Skeletal muscle tissue (tissue), 4 donors: ENCODE data around the gene SNTA1. TPM values are rescaled to one million over a fixed set of nuclear protein-coding genes. Genes with fewer than 3 reads are reported as not detected.
"Not testable (repeated sequence)": the region's sequence is repeated elsewhere in the genome, so short reads cannot be mapped to it uniquely, and the experiment has no call there.

Experiments
- H3K27ac ChIP-seq: one replicate; pipeline ENCODE4 v1.7.0; 2013; ENCODE audit warnings: mild to moderate bottlenecking, low read depth, low read length, inconsistent platforms
- H3K27me3 ChIP-seq, 3 donors: one replicate each; pipeline ENCODE4 v1.7.0; 2013; ENCODE audit warnings: low read length in 3 of 3; ENCODE audit not compliant: control insufficient read depth in 3 of 3, insufficient read depth in 3 of 3
- H3K36me3 ChIP-seq, 3 donors: one replicate each; pipeline ENCODE4 v1.7.0; 2013; ENCODE audit warnings: low read length in 3 of 3; ENCODE audit not compliant: control insufficient read depth in 3 of 3, insufficient read depth in 3 of 3
- H3K4me1 ChIP-seq, 3 donors: one replicate each; pipeline ENCODE4 v1.7.0; 2013; ENCODE audit warnings: low read length in 3 of 3, mild to moderate bottlenecking in 3 of 3; ENCODE audit not compliant: control insufficient read depth in 3 of 3, insufficient read depth in 3 of 3
- H3K4me3 ChIP-seq, 3 donors: one replicate each; pipeline ENCODE4 v1.7.0; 2013; ENCODE audit warnings: low read length in 3 of 3
- H3K9ac ChIP-seq, 3 donors: one replicate each; pipeline ENCODE4 v1.7.0; 2013; ENCODE audit warnings: low read length in 3 of 3, mild to moderate bottlenecking in 3 of 3, moderate library complexity in 2 of 3, low read depth in 1 of 3
- H3K9me3 ChIP-seq, 3 donors: one replicate each; pipeline ENCODE4 v1.7.0; 2013; ENCODE audit warnings: low read length in 3 of 3; ENCODE audit not compliant: control insufficient read depth in 3 of 3
- total RNA-seq: library from RNA; depleted of rRNA; stranded (reverse); fragments of >200 nt; gene quantifications from one replicate; pipeline ENCODE4 v1.2.3, GENCODE V29; 2014
- donor health status: Osteomylitis.

The SNTA1 gene
- total RNA-seq, 1 donor from 2014 or later: 36.5 TPM

- Histone ChIP-seq H3K9ac (no peak overlapping the region), H3K4me1 (peaks cover 0 to 6% (median 4%) of the 10 kb centered on the region in 3 donors), H3K27me3 (no peaks in the 10 kb centered on the region), H3K9me3 (no peaks in the 10 kb centered on the region), H3K27ac (no peak overlapping the region), H3K4me3 (no peak overlapping the region), H3K36me3 (no peaks in the 10 kb centered on the region)
Observed at GRCh38 chr20:33466303-33466646, 22.7 kb upstream of the SNTA1 start.

DNA sequence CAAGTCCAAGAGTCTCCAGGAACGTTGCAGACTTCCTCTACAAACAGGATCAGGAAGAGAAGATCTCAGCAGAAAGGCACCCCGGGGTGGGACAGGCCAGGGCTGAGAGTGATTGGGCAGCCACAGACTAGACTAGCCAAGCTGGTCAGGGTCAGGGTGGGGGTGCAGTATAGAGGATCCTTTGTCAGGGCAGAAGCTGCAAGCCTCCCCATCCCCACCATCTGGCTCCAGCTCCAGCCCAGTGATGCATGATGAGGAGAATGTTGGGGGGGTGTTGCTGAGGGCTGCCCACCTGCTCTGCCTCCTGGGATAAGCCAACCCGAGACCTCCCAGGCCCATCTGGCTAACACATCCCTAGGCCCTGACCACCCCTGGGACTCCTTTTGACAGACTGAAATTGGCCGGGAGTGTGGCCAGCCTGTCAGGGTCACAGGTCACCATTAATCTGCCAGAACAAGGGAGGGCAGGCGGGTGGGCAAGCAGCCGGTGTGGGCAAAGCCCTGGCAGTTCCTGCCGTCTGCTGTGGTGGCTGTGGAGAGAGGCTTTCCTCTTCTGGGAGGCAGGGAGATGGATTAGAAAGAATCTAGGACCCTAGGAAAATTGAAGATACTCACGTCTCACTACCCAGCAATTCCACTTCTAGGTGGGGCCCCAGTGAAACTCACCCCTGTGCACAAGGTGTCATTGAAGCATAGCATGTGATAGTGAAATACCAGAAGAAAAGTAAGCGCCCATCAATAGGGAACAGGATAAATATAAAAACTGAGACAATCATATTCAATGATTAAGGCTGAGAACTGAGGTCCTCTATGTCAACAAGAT, 22.1 kb upstream of the SNTA1 start:
- Histone ChIP-seq H3K27me3 (no peaks in the 10 kb centered on the region), H3K9me3 (no peaks in the 10 kb centered on the region), H3K9ac (no peak overlapping the region), H3K27ac (no peak overlapping the region), H3K36me3 (no peaks in the 10 kb centered on the region), H3K4me1 (peaks cover 0 to 6% (median 4%) of the 10 kb centered on the region in 3 donors), H3K4me3 (no peak overlapping the region)

GRCh38 chr20:33464759-33465158, 21.2 kb upstream of the SNTA1 start:
- not testable (repeated sequence) for H3K36me3 ChIP-seq, H3K9me3 ChIP-seq, H3K4me3 ChIP-seq, H3K27ac ChIP-seq, H3K9ac ChIP-seq, H3K27me3 ChIP-seq, H3K4me1 ChIP-seq

DNA sequence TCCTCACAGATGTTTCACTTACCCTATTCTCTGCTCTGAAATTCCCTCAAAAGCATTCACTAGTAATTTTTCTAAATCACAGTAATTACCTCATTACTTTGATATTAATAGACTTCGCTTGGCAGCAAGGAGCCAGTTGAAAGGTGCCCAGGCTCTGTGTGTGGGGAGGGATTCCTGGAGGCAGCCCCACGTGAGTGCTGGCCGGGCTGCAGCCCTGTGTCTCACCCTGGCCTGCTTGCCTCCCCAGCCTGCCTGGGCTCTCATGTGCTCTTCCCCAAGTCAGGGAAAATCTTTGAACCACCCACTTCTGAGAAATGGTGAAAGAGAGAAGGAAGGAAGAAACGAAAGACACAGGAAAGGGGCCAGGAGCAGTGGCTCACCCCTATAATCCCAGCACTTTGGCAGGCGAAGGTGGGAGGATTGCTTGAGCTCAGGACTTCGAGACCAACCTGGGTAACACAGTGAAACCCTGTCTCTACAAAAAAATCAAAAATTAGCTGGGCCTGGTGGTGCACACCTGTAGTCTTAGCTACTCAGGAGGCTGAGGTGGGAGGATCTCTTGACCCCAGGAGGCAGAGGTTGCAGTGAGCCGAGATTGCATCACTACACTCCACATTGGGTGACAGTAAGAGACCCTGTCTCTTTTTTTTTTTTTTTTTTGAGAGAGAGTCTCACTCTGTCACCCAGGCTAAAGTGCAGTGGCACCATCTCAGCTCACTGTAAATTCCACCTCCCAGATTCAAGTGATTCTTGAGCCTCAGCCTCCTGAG, 20.0 kb upstream of the SNTA1 start:
- Histone ChIP-seq H3K36me3 (no peaks in the 10 kb centered on the region), H3K27ac (no peak overlapping the region), H3K9ac (no peak overlapping the region), H3K4me3 (no peak overlapping the region), H3K4me1 (peaks cover 0 to 6% (median 4%) of the 10 kb centered on the region in 3 donors), H3K27me3 (no peaks in the 10 kb centered on the region), H3K9me3 (no peaks in the 10 kb centered on the region)

DNA sequence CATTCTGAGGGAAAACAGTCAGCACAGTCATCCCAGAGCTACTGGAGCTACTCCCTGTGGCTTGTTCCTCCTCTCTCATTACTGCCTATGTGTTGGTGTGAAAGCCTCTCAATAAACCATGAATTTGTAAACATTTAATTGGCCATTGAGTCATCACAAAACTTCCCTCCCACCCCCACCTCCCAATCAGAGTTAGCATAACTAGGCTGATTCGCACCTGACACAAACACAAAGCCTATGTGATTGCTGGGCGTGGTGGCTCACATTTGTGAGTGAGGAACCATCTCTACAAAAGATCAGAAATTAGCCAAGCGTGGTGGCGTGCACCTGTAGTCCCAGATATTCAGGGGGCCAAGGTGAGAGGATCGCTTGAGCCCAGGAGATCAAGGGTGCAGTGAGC, 17.1 kb upstream of the SNTA1 start:
- Histone ChIP-seq H3K9me3 (no peaks in the 10 kb centered on the region), H3K27me3 (no peaks in the 10 kb centered on the region), H3K36me3 (no peaks in the 10 kb centered on the region), H3K4me1 (peaks cover 0 to 6% (median 4%) of the 10 kb centered on the region in 3 donors), H3K9ac (no peak overlapping the region), H3K4me3 (no peak overlapping the region), H3K27ac (no peak overlapping the region)

DNA sequence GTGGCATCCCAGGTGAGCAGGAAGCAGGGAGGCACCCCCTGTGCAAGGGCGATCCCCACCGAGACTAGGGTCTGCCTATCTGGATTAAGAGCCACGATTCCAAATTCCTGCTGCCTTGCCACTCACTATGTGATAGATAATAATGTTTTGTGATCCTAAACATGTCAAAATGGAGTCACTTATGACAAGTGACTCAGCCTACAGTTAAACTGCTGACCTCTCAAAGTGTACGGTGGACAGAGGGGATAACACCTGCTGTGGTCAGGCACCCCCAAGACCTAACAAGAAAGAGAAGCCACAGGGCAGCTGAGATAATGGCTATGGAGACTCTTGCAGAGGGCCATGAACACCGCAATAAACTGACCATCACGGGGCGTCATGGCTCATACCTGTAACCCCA, 16.0 kb upstream of the SNTA1 start:
- Histone ChIP-seq H3K36me3 (no peaks in the 10 kb centered on the region), H3K4me1 (peaks cover 0 to 6% (median 4%) of the 10 kb centered on the region in 3 donors), H3K9me3 (no peaks in the 10 kb centered on the region), H3K27me3 (no peaks in the 10 kb centered on the region), H3K4me3 (no peak overlapping the region), H3K27ac (no peak overlapping the region), H3K9ac (no peak overlapping the region)

GRCh38 chr20:33456916-33457642, 13.5 kb upstream of the SNTA1 start:
- H3K27ac ChIP-seq, H3K4me1 ChIP-seq, H3K4me3 ChIP-seq, H3K36me3 ChIP-seq, H3K9ac ChIP-seq, H3K9me3 ChIP-seq, H3K27me3 ChIP-seq: not testable (repeated sequence)

DNA sequence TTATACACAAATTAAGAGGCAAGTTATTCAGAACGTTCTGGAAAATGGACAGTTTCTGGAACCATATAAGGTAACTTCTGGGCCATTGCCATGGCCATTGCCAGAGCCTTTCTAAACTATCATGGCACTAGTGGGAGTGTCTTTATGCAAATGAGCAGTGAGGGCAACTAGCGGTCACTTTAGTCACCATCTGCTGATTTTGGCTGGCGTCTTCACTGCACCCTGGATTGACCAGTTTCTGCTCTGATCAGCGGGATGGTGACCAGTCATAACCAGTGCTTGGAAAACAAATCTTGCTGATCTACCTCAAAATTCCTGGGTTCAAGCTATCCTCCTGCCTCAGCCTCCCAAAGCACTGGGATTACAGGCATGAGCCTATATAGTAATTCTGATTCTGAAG, 7.3 kb upstream of the SNTA1 start:
- Histone ChIP-seq H3K27ac (no peak overlapping the region), H3K27me3 (no peaks in the 10 kb centered on the region), H3K9ac (no peak overlapping the region), H3K4me3 (no peak overlapping the region), H3K9me3 (no peaks in the 10 kb centered on the region), H3K36me3 (no peaks in the 10 kb centered on the region), H3K4me1 (peaks cover 0 to 3% (median 0%) of the 10 kb centered on the region in 3 donors)

GRCh38 chr20:33445881-33446625, 2.5 kb upstream of the SNTA1 start:
- Histone ChIP-seq H3K36me3 (no peaks in the 10 kb centered on the region), H3K4me3 (no peak overlapping the region), H3K4me1 (peaks cover 23 to 26% (median 25%) of the 10 kb centered on the region in 3 donors), H3K9ac (no peak overlapping the region), H3K27me3 (no peaks in the 10 kb centered on the region), H3K27ac (no peak overlapping the region), H3K9me3 (no peaks in the 10 kb centered on the region)
